Sigmoid colon (tissue), 7 donors: ENCODE measurements around the gene HECW1. TPM values are rescaled to one million over a fixed set of nuclear protein-coding genes. Genes with fewer than 3 reads are reported as not detected.

Source experiments
- DNase-seq: peaks from one replicate; pipeline ENCODE4 v3.0.0-alpha.2; 2019
- H3K27ac ChIP-seq, 4 donors: fragments of 200-600 bp; sonication (generic); one replicate each; pipeline ENCODE4 v1.5.1; 2016 to 2019; ENCODE audit warnings: mild to moderate bottlenecking in 1 of 4
- H3K27me3 ChIP-seq, 3 donors: fragments of 200-600 bp; sonication (generic); one replicate each; pipeline ENCODE4 v1.5.1; 2019; ENCODE audit warnings: mild to moderate bottlenecking in 1 of 3
- H3K36me3 ChIP-seq, 4 donors: fragments of 200-600 bp; sonication (generic); one replicate each; pipeline ENCODE4 v1.5.1; 2016 to 2019
- H3K4me1 ChIP-seq, 4 donors: fragments of 200-600 bp; sonication (generic); one replicate each; pipeline ENCODE4 v1.5.1; 2017 to 2019
- H3K4me3 ChIP-seq, 4 donors: fragments of 200-600 bp; sonication (generic); one replicate each; pipeline ENCODE4 v1.5.1; 2017 to 2019; ENCODE audit warnings: mild to moderate bottlenecking in 2 of 4, moderate library complexity in 1 of 4
- H3K9me3 ChIP-seq, 4 donors: fragments of 200-600 bp in 3 of 4; sonication (generic) in 3 of 4; one replicate each; pipeline versions ENCODE4 v1.5.1 to v1.6.1; 2013 to 2019
- CTCF ChIP-seq, 4 experiments: fragments of 450-650 bp in 3 of 4; fragments of 200-600 bp in 1 of 4; IDR thresholded peaks; one replicate each; pipeline ENCODE4 v1.5.1; 2016 to 2019; ENCODE audit warnings: antibody characterized with exemption in 4 of 4, mild to moderate bottlenecking in 3 of 4, moderate library complexity in 2 of 4
- EP300 ChIP-seq, 4 donors: sonication (generic); formaldehyde crosslinking; IDR thresholded peaks; one replicate each; pipeline ENCODE4 v1.6.1; 2017; ENCODE audit warnings: antibody characterized with exemption in 4 of 4
- POLR2A ChIP-seq, 2 donors: fragments of 450-650 bp; IDR thresholded peaks; one replicate each; pipeline ENCODE4 v1.6.1; 2016; ENCODE audit warnings: antibody characterized with exemption in 2 of 2, mild to moderate bottlenecking in 2 of 2, moderate library complexity in 2 of 2
- POLR2AphosphoS5 ChIP-seq, 4 donors: sonication (generic); formaldehyde crosslinking; IDR thresholded peaks; one replicate each; pipeline ENCODE4 v1.6.1; 2017; ENCODE audit warnings: antibody characterized with exemption in 4 of 4
- WGBS, 2 donors: extraction: QIAGEN DNeasy Blood & Tissue Kit; methylation state at CpG; one replicate each; pipeline ENCODE4 v1.1.7; 2013; 5-methylcytosine and 5-hydroxymethylcytosine counted together
- intact Hi-C: fragments of 100-400 bp; cut with DNase I; formaldehyde crosslinking; loops from one replicate; pipeline ENCODE4 v1.15.1; 2023
- polyA plus RNA-seq, 3 donors: library from polyadenylated mRNA; stranded (reverse); fragments of 200-250 nt; gene quantifications; one replicate each; pipeline ENCODE4 v1.2.3, GENCODE V29; 2013
- total RNA-seq, 4 donors: library from RNA; depleted of rRNA; stranded (reverse); fragments of >200 nt; gene quantifications; one replicate each; pipeline ENCODE4 v1.1.0, GENCODE V29; 2016
- donor health status: healthy with polysubstance abuse.
- donor health status: Bipolar disorder and iron deficiency.
- donor health status: healthy.

HECW1 gene
- total and polyA plus RNA-seq, 7 donors: 0.33 to 7.8 (median 1.2) TPM

- H3K36me3 ChIP-seq: no peaks in the 10 kb centered on the region
- no peaks in the 10 kb centered on the region for H3K27me3 ChIP-seq
- 87 to 90% methylated on average over 14 of the region's 14 CpGs for WGBS, 2 donors
- H3K27ac ChIP-seq: no peak overlapping the region
- H3K4me1 ChIP-seq: peaks cover 0 to under 1% (median 0%) of the 10 kb centered on the region in 4 donors
- H3K4me3 ChIP-seq: no peak overlapping the region
- no peak for TF ChIP-seq POLR2A (IDR thresholded peaks at IDR 0.05)
- no peak for TF ChIP-seq EP300 (IDR thresholded peaks at IDR 0.05)
- TF ChIP-seq CTCF (IDR thresholded peaks at IDR 0.05): no peak
- no peak for TF ChIP-seq POLR2AphosphoS5 (IDR thresholded peaks at IDR 0.05)
- no peak for DNase-seq
- H3K9me3 ChIP-seq: no peaks in the 10 kb centered on the region
- intact Hi-C loops: no loop called here
These were observed 446.9 kb downstream of the HECW1 start for GRCh38 chr7:43559171-43559945.

GRCh38 chr7:43559946-43560335 lies 447.5 kb downstream of the HECW1 start:
- TF ChIP-seq POLR2A (IDR thresholded peaks at IDR 0.05): no peak
- no peak for TF ChIP-seq CTCF (IDR thresholded peaks at IDR 0.05)
- no peak for TF ChIP-seq POLR2AphosphoS5 (IDR thresholded peaks at IDR 0.05)
- TF ChIP-seq EP300 (IDR thresholded peaks at IDR 0.05): no peak
- DNase-seq: no peak
- H3K27ac ChIP-seq: no peak overlapping the region
- H3K9me3 ChIP-seq: no peaks in the 10 kb centered on the region
- intact Hi-C loops: no loop called here
- no peak overlapping the region for H3K4me3 ChIP-seq
- no peaks in the 10 kb centered on the region for H3K27me3 ChIP-seq
- no peaks in the 10 kb centered on the region for H3K4me1 ChIP-seq
- 92 to 93% methylated on average over 2 of the region's 2 CpGs for WGBS, 2 donors
- no peaks in the 10 kb centered on the region for H3K36me3 ChIP-seq

- no peak for DNase-seq
- H3K9me3 ChIP-seq: no peaks in the 10 kb centered on the region
- intact Hi-C loops: no loop called here
- no peaks in the 10 kb centered on the region for H3K27me3 ChIP-seq
- H3K27ac ChIP-seq: no peak overlapping the region
- 74 to 89% methylated on average over 7 of the region's 7 CpGs for WGBS, 2 donors
- no peaks in the 10 kb centered on the region for H3K4me1 ChIP-seq
- no peaks in the 10 kb centered on the region for H3K36me3 ChIP-seq
- TF ChIP-seq CTCF (IDR thresholded peaks at IDR 0.05) (no peak), EP300 (IDR thresholded peaks at IDR 0.05) (no peak), POLR2A (IDR thresholded peaks at IDR 0.05) (no peak), POLR2AphosphoS5 (IDR thresholded peaks at IDR 0.05) (no peak)
- no peak overlapping the region for H3K4me3 ChIP-seq
These were observed 448.4 kb downstream of the HECW1 start for GRCh38 chr7:43560742-43561330.

- no peaks in the 10 kb centered on the region for H3K4me1 ChIP-seq
- H3K27ac ChIP-seq: no peak overlapping the region
- no peak for DNase-seq
- H3K27me3 ChIP-seq: no peaks in the 10 kb centered on the region
- intact Hi-C loops: no loop called here
- WGBS, 2 donors: 89% methylated on average over 3 of the region's 3 CpGs
- H3K9me3 ChIP-seq: no peaks in the 10 kb centered on the region
- TF ChIP-seq EP300 (IDR thresholded peaks at IDR 0.05) (no peak), POLR2A (IDR thresholded peaks at IDR 0.05) (no peak), CTCF (IDR thresholded peaks at IDR 0.05) (no peak), POLR2AphosphoS5 (IDR thresholded peaks at IDR 0.05) (no peak)
- no peaks in the 10 kb centered on the region for H3K36me3 ChIP-seq
- H3K4me3 ChIP-seq: no peak overlapping the region
These were observed 449.9 kb downstream of the HECW1 start for GRCh38 chr7:43562383-43562782.
